Brain microvascular endothelial cell (primary cell): ENCODE measurements around the gene LRRC26.

Experiments
- DNase-seq: peaks from one replicate; pipeline ENCODE4 v3.0.0-alpha.2; 2020
- H3K27ac ChIP-seq: fragments of 250-450 bp; sonication (Bioruptor Pico); 2 replicates; pipeline ENCODE4 v1.5.1; 2020; ENCODE audit warnings: mild to moderate bottlenecking, moderate library complexity
- H3K27me3 ChIP-seq: fragments of 250-450 bp; sonication (Bioruptor Pico); replicated peaks from 2 replicates; pipeline ENCODE4 v1.5.1; 2020; ENCODE audit warnings: mild to moderate bottlenecking
- H3K36me3 ChIP-seq: fragments of 250-450 bp; sonication (Bioruptor Pico); replicated peaks from 2 replicates; pipeline ENCODE4 v1.5.1; 2020; ENCODE audit warnings: mild to moderate bottlenecking
- H3K4me3 ChIP-seq: 2 replicates; pipeline ENCODE4 v1.5.1; 2011; ENCODE audit warnings: low read depth, mild to moderate bottlenecking, control low read depth, low read length, moderate library complexity
- CTCF ChIP-seq: IDR thresholded peaks from 2 replicates; pipeline ENCODE4 v1.5.1; 2011; ENCODE audit warnings: low read depth, mild to moderate bottlenecking, moderate library complexity, low read length, control low read depth, inconsistent platforms; ENCODE audit errors: missing control alignments
- in situ Hi-C: cut with HindIII; loops from 2 replicates; pipeline ENCODE4 v1.10.0; 2017; ENCODE audit warnings: low sequenced_read_pairs, low pct_ligation_motif_present

Gene LRRC26

GRCh38 chr9:137200311-137201204 is 30.7 kb upstream of the LRRC26 start, which contains the start of gene TPRN:
Gene TPRN (minus strand): TSS chr9:137200741. CDS start chr9:137200711, 30 bp downstream.
- peak; percentile 99 for DNase-seq
- no peak for TF ChIP-seq CTCF
- in situ Hi-C loops, result no loop called here
- Histone ChIP-seq H3K4me3 (peak within 1 kb of the TSS; percentile 77), H3K27me3 (no peaks in the 10 kb centered on the region), H3K27ac (no peak within 1 kb of the TSS), H3K36me3 (no peaks in the 10 kb centered on the region)

DNA sequence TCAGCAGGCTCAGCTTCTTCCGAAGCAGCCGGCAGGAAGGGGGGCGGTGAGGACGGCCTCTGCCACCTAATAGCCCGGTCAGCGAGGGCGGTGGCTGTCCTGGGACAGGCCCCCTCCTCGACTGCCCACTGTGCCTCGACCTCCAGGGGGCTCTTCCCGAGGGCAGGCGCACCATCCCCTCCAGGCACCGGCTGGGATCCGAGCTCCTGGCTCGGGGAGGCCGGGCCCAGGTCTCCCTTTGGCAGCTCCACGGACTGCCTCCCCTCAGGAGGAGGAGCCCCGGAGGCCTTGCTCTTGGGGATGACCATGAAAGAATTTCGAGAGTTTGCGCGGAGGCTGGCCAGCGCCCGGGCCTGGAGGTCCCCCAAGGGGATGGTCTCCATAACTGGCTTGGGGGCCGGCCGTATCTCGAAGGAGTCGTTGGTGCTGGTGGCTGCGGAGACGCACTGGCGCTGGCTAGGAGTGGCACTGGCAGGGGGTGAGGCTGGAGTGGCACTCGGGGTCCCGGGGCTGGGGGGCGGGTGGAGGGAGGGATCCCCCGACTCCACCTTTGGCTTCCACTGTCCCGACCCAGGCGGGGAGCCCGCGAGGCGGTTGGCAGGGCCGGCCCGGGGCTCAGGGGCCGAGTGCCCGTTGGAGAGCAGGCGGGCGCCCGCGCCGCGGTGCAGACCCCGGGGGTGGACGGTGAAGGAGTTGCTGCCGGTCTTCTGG is 29.7 kb upstream of the LRRC26 start:
- DNase-seq, result no peak
- in situ Hi-C loops, result no loop called here
- H3K36me3 ChIP-seq, result no peaks in the 10 kb centered on the region
- no peaks in the 10 kb centered on the region for H3K27me3 ChIP-seq
- H3K4me3 ChIP-seq, result peak overlapping the region; percentile 46
- TF ChIP-seq CTCF, result no peak
- H3K27ac ChIP-seq, result no peak overlapping the region

- no peaks in the 10 kb centered on the region for H3K36me3 ChIP-seq
- in situ Hi-C loops, result no loop called here
- DNase-seq, result no peak
- no peak for TF ChIP-seq CTCF
- peak overlapping the region; percentile 46 for H3K4me3 ChIP-seq
- H3K27me3 ChIP-seq, result no peaks in the 10 kb centered on the region
- H3K27ac ChIP-seq, result no peak overlapping the region
Observed at GRCh38 chr9:137198902-137199283, 29.0 kb upstream of the LRRC26 start.

- in situ Hi-C loops, result no loop called here
- H3K4me3 ChIP-seq, result no peak overlapping the region
- H3K27ac ChIP-seq, result no peak overlapping the region
- no peaks in the 10 kb centered on the region for H3K27me3 ChIP-seq
- no peak for TF ChIP-seq CTCF
- no peak for DNase-seq
- H3K36me3 ChIP-seq, result no peaks in the 10 kb centered on the region
Observed at GRCh38 chr9:137198051-137198901, 28.4 kb upstream of the LRRC26 start.

- in situ Hi-C loops, result no loop called here
- H3K36me3 ChIP-seq, result peaks cover 8% of the 10 kb centered on the region
- no peak for DNase-seq
Observed at GRCh38 chr9:137195525-137196220, 25.8 kb upstream of the LRRC26 start.

More at GRCh38 chr9:137195525-137196220, 25.8 kb upstream of the LRRC26 start:
- Histone ChIP-seq H3K27ac (no peak overlapping the region), H3K27me3 (no peaks in the 10 kb centered on the region), H3K4me3 (no peak overlapping the region)
- no peak for TF ChIP-seq CTCF
